Esophagus muscularis mucosa (tissue), 4 donors: ENCODE measurements around the gene YBX2. TPM values are rescaled to one million over a fixed set of nuclear protein-coding genes. Genes with fewer than 3 reads are reported as not detected.
A peak's percentile ranks its signal among the peaks of the same experiment; 100 is the strongest.

Experiments
- DNase-seq: peaks from one replicate; pipeline ENCODE4 v3.0.0-alpha.2; 2017; ENCODE audit errors: extremely low spot score
- H3K27ac ChIP-seq, 4 donors: fragments of 200-600 bp; sonication (generic); replicated peaks in 1 of 4; 1 replicate in 3 of 4; 2 replicates in 1 of 4; pipeline ENCODE4 v1.5.1; 2016 to 2019; ENCODE audit warnings: mild to moderate bottlenecking in 1 of 4
- H3K27me3 ChIP-seq, 4 donors: fragments of 200-600 bp; sonication (generic); one replicate each; pipeline versions ENCODE4 v1.5.1 to v1.6.0; 2016 to 2019
- H3K36me3 ChIP-seq, 4 donors: fragments of 200-600 bp; sonication (generic); one replicate each; pipeline ENCODE4 v1.5.1; 2016 to 2019
- H3K4me1 ChIP-seq, 4 donors: fragments of 200-600 bp; sonication (generic); one replicate each; pipeline ENCODE4 v1.5.1; 2016 to 2019
- H3K4me3 ChIP-seq, 4 donors: fragments of 200-600 bp; sonication (generic); 1 replicate in 2 of 4; 2 replicates in 2 of 4; pipeline ENCODE4 v1.5.1; 2016 to 2019; ENCODE audit warnings: mild to moderate bottlenecking in 4 of 4, moderate library complexity in 1 of 4
- H3K9me3 ChIP-seq, 4 donors: fragments of 200-600 bp; sonication (generic); 1 replicate in 3 of 4; 2 replicates in 1 of 4; pipeline ENCODE4 v1.5.1; 2016 to 2019
- EP300 ChIP-seq: sonication (generic); formaldehyde crosslinking; IDR thresholded peaks from one replicate; pipeline ENCODE4 v1.6.1; 2017; ENCODE audit warnings: antibody characterized with exemption
- POLR2A ChIP-seq: fragments of 450-650 bp; IDR thresholded peaks from one replicate; pipeline ENCODE4 v1.6.1; 2017; ENCODE audit warnings: antibody characterized with exemption, moderate library complexity, mild to moderate bottlenecking, low read depth
- POLR2AphosphoS5 ChIP-seq, 2 donors: sonication (generic); formaldehyde crosslinking; IDR thresholded peaks; one replicate each; pipeline ENCODE4 v1.6.1; 2017; ENCODE audit warnings: antibody characterized with exemption in 2 of 2
- WGBS: methylation state at CpG from one replicate; pipeline ENCODE4 v1.1.5; 2018; 5-methylcytosine and 5-hydroxymethylcytosine counted together
- intact Hi-C: fragments of 100-400 bp; cut with DNase I; formaldehyde crosslinking; loops from one replicate; pipeline ENCODE4 v1.15.1; 2023
- total RNA-seq, 4 donors: library from RNA; depleted of rRNA; stranded (reverse); fragments of >200 nt; gene quantifications; one replicate each; pipeline versions ENCODE4 v1.1.0 to v1.2.1, GENCODE V29; 2016
- TF ChIP-seq, protein P1 (sequence below), 3 experiments: fragments of 200-600 bp in 2 of 3; fragments of 450-650 bp in 1 of 3; sonication (generic) in 2 of 3; IDR thresholded peaks; one replicate each; pipeline ENCODE4 v1.5.1; 2017 to 2019; ENCODE audit warnings: antibody characterized with exemption in 3 of 3, mild to moderate bottlenecking in 2 of 3, moderate library complexity in 1 of 3

The YBX2 gene
- total RNA-seq, 4 donors from 2014 or later: 3.6 to 8.7 (median 4.4) TPM

DNA sequence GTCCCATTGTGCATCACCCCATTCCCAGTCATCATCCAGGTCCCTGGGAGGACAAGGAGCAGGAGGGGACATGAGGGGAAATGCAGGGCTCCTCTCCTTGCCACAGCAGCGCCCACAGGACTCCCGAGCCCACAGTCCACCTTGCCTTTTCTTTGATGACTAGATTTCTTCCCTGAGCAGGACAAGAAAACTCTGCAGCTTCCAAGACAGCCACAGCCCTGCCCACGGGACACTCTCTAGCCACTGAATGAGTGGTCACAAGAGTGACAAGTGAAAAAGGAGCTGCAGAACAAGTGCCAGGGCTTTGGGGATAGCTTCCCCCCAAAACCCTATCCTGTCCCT is 30.0 kb upstream of the YBX2 start:
- WGBS: 90% methylated on average over 2 of the region's 3 CpGs
- peaks cover 34 to 83% (median 73%) of the 10 kb centered on the region in 4 donors for H3K36me3 ChIP-seq
- TF ChIP-seq EP300: no peak
- no peak for TF ChIP-seq POLR2AphosphoS5 (IDR thresholded peaks at IDR 0.05)
- DNase-seq: no peak
- no peaks in the 10 kb centered on the region for H3K9me3 ChIP-seq
- no peak overlapping the region for H3K4me3 ChIP-seq
- intact Hi-C loops: no loop called here
- no peaks in the 10 kb centered on the region for H3K27me3 ChIP-seq
- H3K27ac ChIP-seq: no peak overlapping the region
- peaks cover 10 to 26% (median 15%) of the 10 kb centered on the region in 4 donors for H3K4me1 ChIP-seq

DNA sequence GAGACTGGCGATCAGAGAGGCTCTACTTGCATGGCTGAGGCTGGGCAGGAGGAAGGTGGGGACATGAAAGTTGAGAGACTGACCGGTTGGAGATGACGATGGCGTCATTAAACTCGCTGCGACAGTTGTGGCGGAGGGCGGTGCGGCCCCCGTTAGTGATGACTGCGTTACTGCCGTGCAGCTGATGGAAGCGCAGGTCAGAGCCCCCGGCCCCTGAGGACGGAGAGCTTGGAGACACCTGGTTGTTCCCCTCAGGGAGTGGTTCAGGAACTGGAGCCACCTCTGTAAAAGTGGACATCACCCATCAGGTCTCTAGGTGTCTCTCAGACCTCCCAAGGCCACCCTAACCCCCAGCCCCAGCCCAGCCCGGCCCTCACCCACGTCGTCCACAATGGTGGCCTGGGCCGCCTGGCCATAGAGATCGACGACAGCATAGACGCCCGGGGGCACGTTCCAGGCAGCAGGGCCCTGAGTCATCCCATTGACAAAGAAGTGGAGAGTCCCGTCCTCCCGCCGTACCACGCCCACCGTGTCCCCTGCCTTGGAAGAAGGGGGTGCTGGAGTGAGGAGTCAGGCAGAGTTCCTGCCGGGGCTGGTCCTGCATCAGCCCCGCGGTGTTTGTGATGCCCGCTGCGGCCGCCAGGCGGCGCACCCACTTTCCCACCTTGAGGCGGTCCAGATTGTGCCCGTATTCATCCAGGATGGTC is 29.4 kb upstream of the YBX2 start:
- Histone ChIP-seq H3K4me1 (peaks cover 10 to 26% (median 14%) of the 10 kb centered on the region in 4 donors), H3K4me3 (no peak overlapping the region), H3K36me3 (peaks cover 36 to 88% (median 78%) of the 10 kb centered on the region in 4 donors), H3K27ac (no peak overlapping the region), H3K27me3 (no peaks in the 10 kb centered on the region), H3K9me3 (no peaks in the 10 kb centered on the region)
- DNase-seq: no peak
- WGBS: 73% methylated on average over 17 of the region's 39 CpGs
- intact Hi-C loops: no loop called here
- TF ChIP-seq EP300: no peak
- TF ChIP-seq POLR2A: no peak
- TF ChIP-seq, protein P1, sequence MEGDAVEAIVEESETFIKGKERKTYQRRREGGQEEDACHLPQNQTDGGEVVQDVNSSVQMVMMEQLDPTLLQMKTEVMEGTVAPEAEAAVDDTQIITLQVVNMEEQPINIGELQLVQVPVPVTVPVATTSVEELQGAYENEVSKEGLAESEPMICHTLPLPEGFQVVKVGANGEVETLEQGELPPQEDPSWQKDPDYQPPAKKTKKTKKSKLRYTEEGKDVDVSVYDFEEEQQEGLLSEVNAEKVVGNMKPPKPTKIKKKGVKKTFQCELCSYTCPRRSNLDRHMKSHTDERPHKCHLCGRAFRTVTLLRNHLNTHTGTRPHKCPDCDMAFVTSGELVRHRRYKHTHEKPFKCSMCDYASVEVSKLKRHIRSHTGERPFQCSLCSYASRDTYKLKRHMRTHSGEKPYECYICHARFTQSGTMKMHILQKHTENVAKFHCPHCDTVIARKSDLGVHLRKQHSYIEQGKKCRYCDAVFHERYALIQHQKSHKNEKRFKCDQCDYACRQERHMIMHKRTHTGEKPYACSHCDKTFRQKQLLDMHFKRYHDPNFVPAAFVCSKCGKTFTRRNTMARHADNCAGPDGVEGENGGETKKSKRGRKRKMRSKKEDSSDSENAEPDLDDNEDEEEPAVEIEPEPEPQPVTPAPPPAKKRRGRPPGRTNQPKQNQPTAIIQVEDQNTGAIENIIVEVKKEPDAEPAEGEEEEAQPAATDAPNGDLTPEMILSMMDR (IDR thresholded peaks at IDR 0.05): peak; percentile 72 to 89 (median 77)
- peak in 1 of 2 donors; percentile 20 for TF ChIP-seq POLR2AphosphoS5 (IDR thresholded peaks at IDR 0.05)

DNA sequence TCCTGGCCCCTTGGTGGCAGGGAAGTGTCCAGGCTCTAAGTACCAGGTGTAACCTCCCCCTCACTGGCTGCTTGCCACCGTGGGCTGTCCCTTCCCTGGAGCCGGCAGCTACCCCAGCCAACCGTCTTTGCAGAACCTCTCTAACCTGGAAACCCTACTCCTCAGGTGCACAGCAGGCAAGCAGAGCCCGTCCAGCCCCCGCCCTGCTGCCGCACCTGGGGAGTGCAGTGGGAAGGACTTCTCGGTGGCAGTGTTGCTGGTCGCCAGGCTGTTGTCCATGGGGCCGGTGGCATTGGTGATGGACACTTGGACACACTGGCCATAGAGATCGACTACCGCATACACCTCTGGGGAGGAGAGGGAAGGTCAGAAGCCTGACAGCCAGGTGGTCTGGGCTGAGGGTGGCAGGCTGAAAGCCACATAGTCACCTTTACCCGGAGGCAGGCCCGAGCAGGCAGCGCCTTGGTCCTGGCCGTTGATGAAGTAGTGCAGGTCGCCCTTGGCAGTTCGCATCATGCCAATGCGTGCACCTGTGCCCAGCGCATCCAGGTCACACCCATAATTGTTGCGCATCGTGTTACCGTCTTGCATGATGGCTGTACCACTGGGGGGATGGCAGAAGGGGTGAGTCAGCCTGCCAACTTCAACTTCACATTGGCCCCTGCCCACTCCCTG is 28.2 kb upstream of the YBX2 start:
- H3K27ac ChIP-seq: no peak overlapping the region
- H3K4me3 ChIP-seq: no peak overlapping the region
- no peak for DNase-seq
- WGBS: 90% methylated on average over 18 of the region's 22 CpGs
- peaks cover 48 to 100% (median 91%) of the 10 kb centered on the region in 4 donors for H3K36me3 ChIP-seq
- H3K27me3 ChIP-seq: no peaks in the 10 kb centered on the region
- intact Hi-C loops: no loop called here
- TF ChIP-seq POLR2A (no peak), EP300 (no peak), POLR2AphosphoS5 (IDR thresholded peaks at IDR 0.05) (no peak)
- TF ChIP-seq, protein P1 (IDR thresholded peaks at IDR 0.05): no peak
- no peaks in the 10 kb centered on the region for H3K9me3 ChIP-seq
- peaks cover 0 to 13% (median 4%) of the 10 kb centered on the region in 4 donors for H3K4me1 ChIP-seq

DNA sequence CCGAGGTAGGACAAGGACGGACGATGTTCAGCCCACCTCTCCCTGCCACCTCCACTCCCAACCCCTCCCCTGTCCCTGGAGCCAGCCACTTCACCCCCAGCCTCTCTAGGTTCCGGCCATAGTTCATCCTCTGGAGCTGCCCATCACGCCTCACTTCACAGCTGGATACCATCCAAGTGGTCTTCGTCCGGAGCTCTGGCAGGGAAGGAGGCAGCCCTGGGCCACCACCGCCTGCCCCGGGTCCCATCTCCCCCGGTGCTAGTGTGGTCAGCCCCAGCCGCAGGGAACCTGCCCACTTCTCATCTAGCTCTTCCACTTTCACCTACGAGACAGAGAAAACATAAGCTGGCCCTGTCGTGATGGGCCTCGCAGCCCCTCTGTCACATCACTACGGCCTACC is 27.0 kb upstream of the YBX2 start:
- 87% methylated on average over 14 of the region's 15 CpGs for WGBS
- Histone ChIP-seq H3K4me3 (no peak overlapping the region), H3K27ac (no peak overlapping the region), H3K9me3 (no peaks in the 10 kb centered on the region), H3K36me3 (peaks cover 60 to 100% (median 94%) of the 10 kb centered on the region in 4 donors), H3K4me1 (peaks cover 0 to 6% (median 0%) of the 10 kb centered on the region in 4 donors), H3K27me3 (no peaks in the 10 kb centered on the region)
- TF ChIP-seq EP300 (no peak), POLR2AphosphoS5 (IDR thresholded peaks at IDR 0.05) (no peak), POLR2A (no peak)
- TF ChIP-seq, protein P1 (IDR thresholded peaks at IDR 0.05): no peak
- DNase-seq: no peak
- intact Hi-C loops: no loop called here

DNA sequence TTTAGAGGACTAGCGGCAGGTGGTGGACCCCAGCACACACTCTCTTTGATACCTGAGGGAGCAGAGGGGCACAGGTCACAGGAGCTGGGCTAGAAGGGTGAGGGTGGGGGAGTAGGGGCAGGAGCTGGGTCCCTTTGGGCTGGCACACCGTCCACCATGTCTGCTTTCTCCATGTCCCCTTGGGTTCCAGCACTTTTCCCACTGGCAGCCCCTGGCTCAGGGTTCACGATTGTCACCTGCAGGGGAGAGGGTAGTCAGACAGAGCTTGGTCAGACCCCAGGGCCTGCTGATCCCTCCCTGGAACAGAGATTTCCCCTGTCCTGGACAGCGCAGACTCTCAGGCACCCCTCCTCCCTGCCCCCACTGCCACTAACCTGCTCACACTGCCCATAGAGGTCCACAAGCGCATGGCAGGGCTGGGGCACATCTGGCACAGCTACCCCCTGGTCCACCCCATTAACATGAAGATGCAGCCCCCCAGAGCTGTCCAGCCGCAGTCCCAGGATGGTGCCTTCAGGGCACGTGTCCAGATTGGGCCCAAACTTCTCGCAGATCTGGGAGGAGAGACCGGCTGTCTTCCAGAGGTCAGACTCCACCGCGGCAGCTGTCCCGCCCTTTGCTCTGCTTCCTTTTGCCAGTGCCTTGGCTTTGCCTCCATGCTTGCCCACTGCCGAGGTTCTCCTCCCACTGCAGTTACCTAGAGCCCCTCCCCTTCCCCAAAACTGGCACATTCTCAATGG is 23.9 kb upstream of the YBX2 start:
- H3K27me3 ChIP-seq: no peaks in the 10 kb centered on the region
- intact Hi-C loops: no loop called here
- DNase-seq: no peak
- TF ChIP-seq POLR2A: no peak
- TF ChIP-seq, protein P1 (IDR thresholded peaks at IDR 0.05): no peak
- TF ChIP-seq POLR2AphosphoS5 (IDR thresholded peaks at IDR 0.05): no peak
- TF ChIP-seq EP300: no peak
- no peak overlapping the region for H3K27ac ChIP-seq
- H3K36me3 ChIP-seq: peaks cover 58 to 86% (median 73%) of the 10 kb centered on the region in 4 donors
- H3K4me1 ChIP-seq: peaks cover 20 to 25% (median 24%) of the 10 kb centered on the region in 4 donors
- 83% methylated on average over 3 of the region's 13 CpGs for WGBS
- no peak overlapping the region for H3K4me3 ChIP-seq
- H3K9me3 ChIP-seq: no peaks in the 10 kb centered on the region
